C4-2B (cell line): ENCODE results near the gene GRB7.

Experiments used
- ZFX ChIP-seq: fragments of 450-650 bp; IDR thresholded peaks from 2 replicates; pipeline ENCODE4 v1.6.1; 2017
- TF ChIP-seq, protein P1 (sequence below): fragments of 450-650 bp; conservative IDR thresholded peaks from 2 replicates; pipeline ENCODE4 v1.5.1; 2017; ENCODE audit warnings: mild to moderate bottlenecking

DNA sequence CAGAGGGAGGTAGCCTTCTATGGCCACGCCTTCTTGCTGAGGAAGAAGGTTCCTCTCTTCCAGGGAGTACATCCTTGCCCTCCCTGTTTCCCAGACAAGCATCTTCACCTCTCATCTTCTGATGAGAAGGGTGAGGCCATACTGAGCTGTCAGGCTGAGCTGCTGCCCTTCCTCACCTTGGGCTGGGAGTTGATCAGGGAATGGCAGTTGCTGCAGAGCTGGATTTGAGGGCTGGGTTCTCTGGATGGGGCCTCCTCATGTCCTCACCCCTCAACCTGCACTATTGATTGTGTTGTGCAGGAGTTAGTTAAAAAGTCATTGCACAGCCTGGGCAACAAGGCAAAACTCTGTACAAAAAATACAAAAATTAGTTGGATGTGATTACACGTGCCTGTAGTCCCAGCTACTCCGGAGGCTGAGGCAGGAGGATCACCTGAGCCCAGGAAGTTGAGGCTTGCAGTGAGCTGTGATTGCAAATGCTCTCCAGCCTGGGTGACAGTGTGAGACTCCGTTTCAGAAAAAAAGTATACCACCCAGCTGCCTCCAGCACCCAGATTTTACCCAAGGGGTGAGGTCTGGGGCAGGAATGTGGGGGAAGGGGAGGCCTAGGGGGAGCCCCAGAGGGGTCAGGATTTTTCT lies 35.8 kb upstream of the GRB7 start:
- TF ChIP-seq, protein P1, sequence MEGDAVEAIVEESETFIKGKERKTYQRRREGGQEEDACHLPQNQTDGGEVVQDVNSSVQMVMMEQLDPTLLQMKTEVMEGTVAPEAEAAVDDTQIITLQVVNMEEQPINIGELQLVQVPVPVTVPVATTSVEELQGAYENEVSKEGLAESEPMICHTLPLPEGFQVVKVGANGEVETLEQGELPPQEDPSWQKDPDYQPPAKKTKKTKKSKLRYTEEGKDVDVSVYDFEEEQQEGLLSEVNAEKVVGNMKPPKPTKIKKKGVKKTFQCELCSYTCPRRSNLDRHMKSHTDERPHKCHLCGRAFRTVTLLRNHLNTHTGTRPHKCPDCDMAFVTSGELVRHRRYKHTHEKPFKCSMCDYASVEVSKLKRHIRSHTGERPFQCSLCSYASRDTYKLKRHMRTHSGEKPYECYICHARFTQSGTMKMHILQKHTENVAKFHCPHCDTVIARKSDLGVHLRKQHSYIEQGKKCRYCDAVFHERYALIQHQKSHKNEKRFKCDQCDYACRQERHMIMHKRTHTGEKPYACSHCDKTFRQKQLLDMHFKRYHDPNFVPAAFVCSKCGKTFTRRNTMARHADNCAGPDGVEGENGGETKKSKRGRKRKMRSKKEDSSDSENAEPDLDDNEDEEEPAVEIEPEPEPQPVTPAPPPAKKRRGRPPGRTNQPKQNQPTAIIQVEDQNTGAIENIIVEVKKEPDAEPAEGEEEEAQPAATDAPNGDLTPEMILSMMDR: no peak
- TF ChIP-seq ZFX: no peak
